ENCODE results near the gene SBSN. TPM values are rescaled to one million over a fixed set of nuclear protein-coding genes. Genes with fewer than 3 reads are reported as not detected.

The SBSN gene
- total and polyA plus RNA-seq, 2 donors: 1.5 to 56.1 TPM

GRCh38 chr19:35549174-35549788, 21.2 kb upstream of the SBSN start:
- 33% methylated on average over 6 of the region's 6 CpGs for WGBS
- peaks cover 8 to 19% of the 10 kb centered on the region in 2 donors for H3K4me1 ChIP-seq (ENCODE audit: control insufficient read depth in 2 of 2, insufficient read depth in 2 of 2, low read length in 2 of 2)
- peak in 5 of 9 donors; percentile 43 to 78 (median 63) for DNase-seq (ENCODE audit: low read depth in 6 of 9, low spot score in 9 of 9)
- H3K27me3 ChIP-seq (ENCODE audit: control insufficient read depth in 2 of 2, insufficient read depth in 1 of 2, low read length in 1 of 2): no peaks in the 10 kb centered on the region
- no peak overlapping the region for H3K27ac ChIP-seq (ENCODE audit: low read depth in 1 of 2, low read length in 1 of 2)
- no peaks in the 10 kb centered on the region for H3K9me3 ChIP-seq (ENCODE audit: control insufficient read depth in 2 of 2, insufficient read depth in 1 of 2, low read length in 1 of 2)
- H3K36me3 ChIP-seq (ENCODE audit: control insufficient read depth in 2 of 2, insufficient read depth in 2 of 2, low read length in 1 of 2): peaks cover 0 to 4% of the 10 kb centered on the region in 2 donors
- H3K4me3 ChIP-seq (ENCODE audit: low read length in 2 of 2): no peak overlapping the region

- WGBS: 96% methylated on average over 8 of the region's 8 CpGs
- peak overlapping the region; percentile 65 to 92 for H3K4me3 ChIP-seq (ENCODE audit: low read length in 2 of 2)
- H3K27me3 ChIP-seq (ENCODE audit: control insufficient read depth in 2 of 2, insufficient read depth in 1 of 2, low read length in 1 of 2): no peaks in the 10 kb centered on the region
- peaks cover 0 to 4% of the 10 kb centered on the region in 2 donors for H3K36me3 ChIP-seq (ENCODE audit: control insufficient read depth in 2 of 2, insufficient read depth in 2 of 2, low read length in 1 of 2)
- H3K4me1 ChIP-seq (ENCODE audit: control insufficient read depth in 2 of 2, insufficient read depth in 2 of 2, low read length in 2 of 2): peaks cover 8 to 19% of the 10 kb centered on the region in 2 donors
- no peak for DNase-seq (ENCODE audit: low read depth in 6 of 9, low spot score in 9 of 9)
- H3K9me3 ChIP-seq (ENCODE audit: control insufficient read depth in 2 of 2, insufficient read depth in 1 of 2, low read length in 1 of 2): no peaks in the 10 kb centered on the region
- no peak overlapping the region for H3K27ac ChIP-seq (ENCODE audit: low read depth in 1 of 2, low read length in 1 of 2)
Observed at GRCh38 chr19:35546532-35546931, 18.4 kb upstream of the SBSN start.

DNA sequence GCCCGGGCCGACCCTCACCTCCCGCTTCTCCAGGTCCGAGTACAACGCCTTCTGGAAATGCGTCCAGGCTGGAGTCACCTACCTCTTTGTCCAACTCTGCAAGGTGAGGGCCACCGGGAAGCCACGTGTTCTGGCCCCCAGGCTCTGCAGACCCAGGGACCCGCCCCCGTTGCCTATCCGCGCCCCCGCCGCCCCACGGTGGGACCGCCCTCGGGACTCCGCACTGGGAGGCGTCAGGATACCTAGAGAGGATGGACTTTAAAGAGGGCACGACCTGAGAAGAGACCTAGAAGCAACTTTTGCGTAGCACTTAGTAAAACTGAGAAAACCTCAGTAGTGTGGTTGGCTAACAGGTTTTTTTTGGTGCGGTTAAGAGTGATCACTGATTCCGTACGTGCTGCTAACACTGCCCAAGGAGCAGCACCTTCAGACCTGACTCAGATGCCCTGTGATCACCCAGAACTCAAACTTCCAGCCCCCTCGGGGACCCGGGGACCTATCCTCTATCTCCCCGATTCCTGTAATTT, 17.8 kb upstream of the SBSN start:
- DNase-seq (ENCODE audit: low read depth in 6 of 9, low spot score in 9 of 9): no peak

GRCh38 chr19:35545001-35545854, 17.1 kb upstream of the SBSN start, which contains the start of gene TMEM147:
TSS of gene TMEM147 (plus strand) at chr19:35545626. CDS start at chr19:35545740, 114 bp downstream.
- H3K27ac ChIP-seq (ENCODE audit: low read depth in 1 of 2, low read length in 1 of 2): peak within 1 kb of the TSS; percentile 37 to 86
- peaks cover 0 to 4% of the 10 kb centered on the region in 2 donors for H3K36me3 ChIP-seq (ENCODE audit: control insufficient read depth in 2 of 2, insufficient read depth in 2 of 2, low read length in 1 of 2)
- H3K4me1 ChIP-seq (ENCODE audit: control insufficient read depth in 2 of 2, insufficient read depth in 2 of 2, low read length in 2 of 2): peaks cover 8 to 19% of the 10 kb centered on the region in 2 donors
- no peaks in the 10 kb centered on the region for H3K9me3 ChIP-seq (ENCODE audit: control insufficient read depth in 2 of 2, insufficient read depth in 1 of 2, low read length in 1 of 2)
- DNase-seq (ENCODE audit: low read depth in 6 of 9, low spot score in 9 of 9): peak in 8 of 9 donors; percentile 44 to 84 (median 62)
- H3K4me3 ChIP-seq (ENCODE audit: low read length in 2 of 2): peak within 1 kb of the TSS; percentile 65 to 92
- under 1% methylated on average over 85 of the region's 85 CpGs for WGBS
- H3K27me3 ChIP-seq (ENCODE audit: control insufficient read depth in 2 of 2, insufficient read depth in 1 of 2, low read length in 1 of 2): no peaks in the 10 kb centered on the region

More for the DNA sequence above, 17.8 kb upstream of the SBSN start:
- Histone ChIP-seq H3K27ac (ENCODE audit: low read depth in 1 of 2, low read length in 1 of 2) (peak overlapping the region in 1 of 2 donors; percentile 37), H3K27me3 (ENCODE audit: control insufficient read depth in 2 of 2, insufficient read depth in 1 of 2, low read length in 1 of 2) (no peaks in the 10 kb centered on the region), H3K4me3 (ENCODE audit: low read length in 2 of 2) (peak overlapping the region; percentile 65 to 92), H3K4me1 (ENCODE audit: control insufficient read depth in 2 of 2, insufficient read depth in 2 of 2, low read length in 2 of 2) (peaks cover 8 to 19% of the 10 kb centered on the region in 2 donors), H3K36me3 (ENCODE audit: control insufficient read depth in 2 of 2, insufficient read depth in 2 of 2, low read length in 1 of 2) (peaks cover 0 to 4% of the 10 kb centered on the region in 2 donors), H3K9me3 (ENCODE audit: control insufficient read depth in 2 of 2, insufficient read depth in 1 of 2, low read length in 1 of 2) (no peaks in the 10 kb centered on the region)
- WGBS: 2% methylated on average over 27 of the region's 27 CpGs

- DNase-seq (ENCODE audit: low read depth in 6 of 9, low spot score in 9 of 9): no peak
- Histone ChIP-seq H3K9me3 (ENCODE audit: control insufficient read depth in 2 of 2, insufficient read depth in 1 of 2, low read length in 1 of 2) (no peaks in the 10 kb centered on the region), H3K27ac (ENCODE audit: low read depth in 1 of 2, low read length in 1 of 2) (no peak overlapping the region), H3K36me3 (ENCODE audit: control insufficient read depth in 2 of 2, insufficient read depth in 2 of 2, low read length in 1 of 2) (peaks cover 0 to 4% of the 10 kb centered on the region in 2 donors), H3K4me1 (ENCODE audit: control insufficient read depth in 2 of 2, insufficient read depth in 2 of 2, low read length in 2 of 2) (peaks cover 8 to 23% of the 10 kb centered on the region in 2 donors), H3K4me3 (ENCODE audit: low read length in 2 of 2) (peak overlapping the region; percentile 65 to 92), H3K27me3 (ENCODE audit: control insufficient read depth in 2 of 2, insufficient read depth in 1 of 2, low read length in 1 of 2) (no peaks in the 10 kb centered on the region)
- 96% methylated on average over 3 of the region's 3 CpGs for WGBS
Observed at GRCh38 chr19:35544110-35544802, 16.1 kb upstream of the SBSN start.

DNA sequence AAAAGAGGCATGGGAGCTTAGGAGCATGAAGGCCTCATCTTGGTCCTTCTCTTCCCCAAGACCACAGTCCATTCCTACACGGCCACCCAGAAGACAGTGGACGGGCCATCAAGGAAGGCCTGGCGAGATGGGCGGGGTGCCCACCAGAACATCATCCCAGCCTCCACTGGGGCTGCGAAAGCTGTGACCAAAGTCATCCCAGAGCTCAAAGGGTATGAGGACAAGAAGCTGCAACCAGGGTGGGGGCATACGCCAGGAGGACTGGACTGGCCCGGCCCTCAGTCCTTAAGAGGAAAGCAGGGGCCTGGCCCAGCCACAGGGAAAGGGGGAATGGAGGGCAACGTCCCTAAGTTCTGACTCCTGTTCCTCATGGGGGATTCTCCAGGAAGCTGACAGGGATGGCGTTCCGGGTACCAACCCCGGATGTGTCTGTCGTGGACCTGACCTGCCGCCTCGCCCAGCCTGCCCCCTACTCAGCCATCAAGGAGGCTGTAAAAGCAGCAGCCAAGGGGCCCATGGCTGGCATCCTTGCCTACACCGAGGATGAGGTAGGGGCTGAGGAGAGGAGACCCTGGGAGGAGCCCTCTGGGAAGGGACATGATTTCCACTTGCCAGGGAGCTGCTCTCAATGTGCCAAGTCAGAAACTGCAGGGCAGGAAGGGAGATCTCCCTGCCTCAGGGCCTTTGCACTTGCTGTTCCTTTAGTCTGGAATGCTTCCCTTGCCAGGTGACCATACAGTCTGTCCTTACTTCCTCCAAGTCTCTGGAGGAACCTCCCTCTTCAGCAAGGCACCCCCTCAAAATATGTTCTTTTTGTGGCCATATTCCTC, 15.4 kb upstream of the SBSN start:
- 98% methylated on average over 15 of the region's 15 CpGs for WGBS
- Histone ChIP-seq H3K4me3 (ENCODE audit: low read length in 2 of 2) (no peak overlapping the region), H3K36me3 (ENCODE audit: control insufficient read depth in 2 of 2, insufficient read depth in 2 of 2, low read length in 1 of 2) (peaks cover 0 to 4% of the 10 kb centered on the region in 2 donors), H3K9me3 (ENCODE audit: control insufficient read depth in 2 of 2, insufficient read depth in 1 of 2, low read length in 1 of 2) (no peaks in the 10 kb centered on the region), H3K27me3 (ENCODE audit: control insufficient read depth in 2 of 2, insufficient read depth in 1 of 2, low read length in 1 of 2) (no peaks in the 10 kb centered on the region), H3K4me1 (ENCODE audit: control insufficient read depth in 2 of 2, insufficient read depth in 2 of 2, low read length in 2 of 2) (peaks cover 8 to 23% of the 10 kb centered on the region in 2 donors), H3K27ac (ENCODE audit: low read depth in 1 of 2, low read length in 1 of 2) (no peak overlapping the region)
- DNase-seq (ENCODE audit: low read depth in 6 of 9, low spot score in 9 of 9): no peak

- Histone ChIP-seq H3K4me3 (ENCODE audit: low read length in 2 of 2) (no peak overlapping the region), H3K27ac (ENCODE audit: low read depth in 1 of 2, low read length in 1 of 2) (no peak overlapping the region), H3K27me3 (ENCODE audit: control insufficient read depth in 2 of 2, insufficient read depth in 1 of 2, low read length in 1 of 2) (no peaks in the 10 kb centered on the region), H3K36me3 (ENCODE audit: control insufficient read depth in 2 of 2, insufficient read depth in 2 of 2, low read length in 1 of 2) (peaks cover 0 to 3% of the 10 kb centered on the region in 2 donors), H3K9me3 (ENCODE audit: control insufficient read depth in 2 of 2, insufficient read depth in 1 of 2, low read length in 1 of 2) (no peaks in the 10 kb centered on the region), H3K4me1 (ENCODE audit: control insufficient read depth in 2 of 2, insufficient read depth in 2 of 2, low read length in 2 of 2) (peaks cover 8 to 23% of the 10 kb centered on the region in 2 donors)
- no peak for DNase-seq (ENCODE audit: low read depth in 6 of 9, low spot score in 9 of 9)
- 97% methylated on average over 11 of the region's 11 CpGs for WGBS
Observed at GRCh38 chr19:35542209-35542608, 14.1 kb upstream of the SBSN start.

- Histone ChIP-seq H3K4me1 (ENCODE audit: control insufficient read depth in 2 of 2, insufficient read depth in 2 of 2, low read length in 2 of 2) (peaks cover 0 to 10% of the 10 kb centered on the region in 2 donors), H3K27ac (ENCODE audit: low read depth in 1 of 2, low read length in 1 of 2) (no peak overlapping the region), H3K4me3 (ENCODE audit: low read length in 2 of 2) (no peak overlapping the region), H3K36me3 (ENCODE audit: control insufficient read depth in 2 of 2, insufficient read depth in 2 of 2, low read length in 1 of 2) (no peaks in the 10 kb centered on the region), H3K27me3 (ENCODE audit: control insufficient read depth in 2 of 2, insufficient read depth in 1 of 2, low read length in 1 of 2) (no peaks in the 10 kb centered on the region), H3K9me3 (ENCODE audit: control insufficient read depth in 2 of 2, insufficient read depth in 1 of 2, low read length in 1 of 2) (no peaks in the 10 kb centered on the region)
- 65% methylated on average over 7 of the region's 7 CpGs for WGBS
- DNase-seq (ENCODE audit: low read depth in 6 of 9, low spot score in 9 of 9): no peak
Observed at GRCh38 chr19:35540356-35540927, 12.3 kb upstream of the SBSN start.

Measured in thymus (tissue), 11 donors.